ENCODE measurements around the gene MTOR. TPM values are rescaled to one million over a fixed set of nuclear protein-coding genes. Genes with fewer than 3 reads are reported as not detected.

MTOR gene
- total and polyA plus RNA-seq, 4 donors, result 15.1 to 36.6 (median 26.9) TPM

DNA sequence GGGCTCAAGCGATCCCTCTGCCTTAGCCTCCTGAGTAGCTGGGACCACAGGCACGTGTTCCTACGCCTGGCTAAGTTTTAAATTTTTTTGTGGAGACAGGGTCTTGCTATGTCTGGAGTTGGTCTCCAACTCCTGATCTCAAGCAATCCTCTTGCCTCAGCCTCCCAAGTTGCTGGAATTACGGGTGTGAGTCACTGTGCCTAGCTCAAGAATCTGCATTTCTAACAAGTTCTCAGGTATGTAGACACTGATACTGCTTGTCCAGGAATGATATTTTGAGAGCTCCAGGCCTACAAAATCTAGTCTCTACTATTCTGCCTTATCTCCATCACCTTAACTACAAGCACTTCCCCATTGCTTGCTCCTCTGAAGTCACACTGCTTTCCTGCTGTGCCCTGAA lies 50.9 kb downstream of the MTOR start:
- Histone ChIP-seq H3K27ac (ENCODE audit: low read depth in 1 of 2, low read length in 1 of 2) (no peak overlapping the region), H3K4me1 (ENCODE audit: control insufficient read depth in 5 of 5, insufficient read depth in 5 of 5, low read length in 5 of 5) (no peaks in the 10 kb centered on the region), H3K4me3 (no peak overlapping the region), H3K9ac (ENCODE audit: insufficient read depth in 1 of 2, low read length in 2 of 2) (no peak overlapping the region), H3K36me3 (ENCODE audit: control insufficient read depth in 4 of 4, insufficient read depth in 4 of 4, low read length in 4 of 4) (peaks cover 39 to 76% (median 43%) of the 10 kb centered on the region in 4 donors), H3K27me3 (ENCODE audit: control insufficient read depth in 3 of 3, insufficient read depth in 3 of 3, low read length in 2 of 3) (no peaks in the 10 kb centered on the region), H3K9me3 (ENCODE audit: control insufficient read depth in 4 of 4, insufficient read depth in 3 of 4, low read length in 3 of 4) (no peaks in the 10 kb centered on the region)
- ATAC-seq (ENCODE audit: insufficient read depth, low FRiP score) (no peak), DNase-seq (no peak)
- WGBS, 2 donors, result 94 to 96% methylated on average over 4 of the region's 4 CpGs
- no peak for TF ChIP-seq CTCF (IDR thresholded peaks at IDR 0.05; ENCODE audit: control extremely low read depth, extremely low read depth)

- no peaks in the 10 kb centered on the region for H3K27me3 ChIP-seq (ENCODE audit: control insufficient read depth in 3 of 3, insufficient read depth in 3 of 3, low read length in 2 of 3)
- H3K4me3 ChIP-seq, result no peak overlapping the region
- no peak overlapping the region for H3K9ac ChIP-seq (ENCODE audit: insufficient read depth in 1 of 2, low read length in 2 of 2)
- no peak for TF ChIP-seq CTCF (IDR thresholded peaks at IDR 0.05; ENCODE audit: control extremely low read depth, extremely low read depth)
- 83 to 90% methylated on average over 6 of the region's 6 CpGs for WGBS, 2 donors
- ATAC-seq (ENCODE audit: insufficient read depth, low FRiP score) (no peak), DNase-seq (no peak)
- H3K27ac ChIP-seq (ENCODE audit: low read depth in 1 of 2, low read length in 1 of 2), result no peak overlapping the region
- no peaks in the 10 kb centered on the region for H3K4me1 ChIP-seq (ENCODE audit: control insufficient read depth in 5 of 5, insufficient read depth in 5 of 5, low read length in 5 of 5)
- peaks cover 39 to 60% (median 47%) of the 10 kb centered on the region in 4 donors for H3K36me3 ChIP-seq (ENCODE audit: control insufficient read depth in 4 of 4, insufficient read depth in 4 of 4, low read length in 4 of 4)
- H3K9me3 ChIP-seq (ENCODE audit: control insufficient read depth in 4 of 4, insufficient read depth in 3 of 4, low read length in 3 of 4), result no peaks in the 10 kb centered on the region
Measured at GRCh38 chr1:11207898-11208611, 54.3 kb downstream of the MTOR start.

DNA sequence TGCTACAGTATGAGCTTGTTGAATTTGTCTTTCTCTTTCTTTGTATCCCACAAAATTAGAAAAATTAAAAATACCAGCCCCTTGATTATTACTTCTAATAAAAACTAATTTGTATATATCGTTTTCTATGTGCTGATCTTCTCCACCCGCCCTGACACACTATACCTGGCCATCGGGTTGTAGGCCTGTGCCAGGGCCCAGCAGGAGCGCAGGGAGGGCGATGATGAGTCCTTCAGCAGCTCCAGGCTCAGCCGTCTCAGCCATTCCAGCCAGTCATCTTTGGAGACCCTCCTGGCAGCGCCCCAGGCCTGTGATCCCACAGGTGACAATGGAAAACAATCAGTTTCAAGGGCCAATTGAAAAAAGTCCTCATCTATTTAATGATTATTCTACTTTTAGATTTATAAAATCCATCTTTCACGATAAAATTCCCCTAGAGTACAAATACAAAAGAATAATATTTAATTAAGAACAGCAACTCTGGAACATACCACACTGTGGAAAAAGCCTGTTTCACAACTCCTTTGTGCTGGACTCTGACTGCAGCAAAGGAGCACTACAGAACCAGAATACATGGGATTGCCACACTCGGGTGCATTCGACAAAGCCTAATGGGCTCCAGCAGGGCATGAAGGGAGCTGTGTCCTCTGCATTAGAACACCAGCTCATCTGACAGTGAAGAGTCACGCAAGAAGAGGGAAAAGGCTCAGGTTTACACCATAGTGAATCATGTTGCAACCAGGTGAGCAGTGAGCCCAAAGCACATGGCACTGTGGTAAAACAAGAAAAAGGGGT lies 57.8 kb downstream of the MTOR start:
- DNase-seq (no peak), ATAC-seq (ENCODE audit: insufficient read depth, low FRiP score) (no peak)
- Histone ChIP-seq H3K36me3 (ENCODE audit: control insufficient read depth in 4 of 4, insufficient read depth in 4 of 4, low read length in 4 of 4) (peaks cover 26 to 35% (median 29%) of the 10 kb centered on the region in 4 donors), H3K4me3 (no peak overlapping the region), H3K4me1 (ENCODE audit: control insufficient read depth in 5 of 5, insufficient read depth in 5 of 5, low read length in 5 of 5) (no peaks in the 10 kb centered on the region), H3K27me3 (ENCODE audit: control insufficient read depth in 3 of 3, insufficient read depth in 3 of 3, low read length in 2 of 3) (no peaks in the 10 kb centered on the region), H3K9ac (ENCODE audit: insufficient read depth in 1 of 2, low read length in 2 of 2) (no peak overlapping the region), H3K9me3 (ENCODE audit: control insufficient read depth in 4 of 4, insufficient read depth in 3 of 4, low read length in 3 of 4) (no peaks in the 10 kb centered on the region), H3K27ac (ENCODE audit: low read depth in 1 of 2, low read length in 1 of 2) (no peak overlapping the region)
- TF ChIP-seq CTCF (IDR thresholded peaks at IDR 0.05; ENCODE audit: control extremely low read depth, extremely low read depth), result no peak
- 95 to 96% methylated on average over 11 of the region's 11 CpGs for WGBS, 2 donors

Measured in lung (tissue), 12 donors.